ENCODE results near the gene EML3. TPM values are rescaled to one million over a fixed set of nuclear protein-coding genes. Genes with fewer than 3 reads are reported as not detected.
"Not testable (repeated sequence)": the region's sequence is repeated elsewhere in the genome, so short reads cannot be mapped to it uniquely, and the experiment has no call there.

EML3 gene
- total and polyA plus RNA-seq, 2 of the 8 experiments (the other 6 are each of a cell fraction or from before 2014, with no cell fraction given): 19.2 to 29.9 TPM

DNA sequence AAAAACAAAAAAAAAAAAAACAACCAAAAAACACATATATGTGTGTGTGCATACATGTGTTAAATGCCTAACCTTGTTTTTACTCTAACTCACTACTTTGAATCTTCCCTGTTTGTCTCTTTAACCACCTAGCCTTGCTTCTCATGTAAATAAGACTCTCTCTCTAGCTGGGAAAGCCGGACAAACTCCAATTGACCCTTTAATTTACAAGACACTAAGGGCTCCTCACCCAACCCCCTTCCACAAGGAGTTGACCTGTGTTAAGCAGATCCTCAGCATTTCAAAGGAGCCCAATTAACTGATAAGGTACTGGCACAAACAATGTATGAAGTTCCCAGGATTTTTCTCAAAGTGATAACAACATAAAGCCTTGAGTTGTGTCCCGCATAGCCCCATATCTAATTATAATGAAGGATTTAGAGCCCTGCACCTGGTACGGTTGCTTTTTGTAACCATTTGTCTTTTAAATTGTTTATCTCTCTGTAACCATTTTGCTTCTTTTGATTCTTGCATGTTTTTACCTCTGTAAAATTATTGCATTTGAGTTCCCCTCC is 50.8 kb downstream of the EML3 start:
- peak; percentile 77 for FAIRE-seq
- not testable (repeated sequence) for H2BK12ac ChIP-seq (ENCODE audit: low read depth, low read length); H3K27me3 ChIP-seq (replicated peaks in 1 of 4; ENCODE audit: control insufficient read depth in 3 of 4, extremely low read depth in 1 of 4, insufficient read depth in 3 of 4, low read length in 3 of 4); H3K56ac ChIP-seq (replicated peaks; ENCODE audit: insufficient read length, low read depth, low read length); H3K23me2 ChIP-seq (ENCODE audit: low read depth, low read length); H3K27ac ChIP-seq (ENCODE audit: low read depth, low read length); H2BK20ac ChIP-seq (ENCODE audit: low read length); H3K9me3 ChIP-seq (ENCODE audit: insufficient read depth in 2 of 2, low read depth in 1 of 2, low read length in 1 of 2); H2AK5ac ChIP-seq (ENCODE audit: low read depth, low read length); H3K18ac ChIP-seq (ENCODE audit: extremely low read depth, low read length); H2BK5ac ChIP-seq (ENCODE audit: low read depth, low read length); H3K14ac ChIP-seq (ENCODE audit: insufficient read length); H2BK120ac ChIP-seq (replicated peaks; ENCODE audit: low read depth, low read length); H3K4ac ChIP-seq (replicated peaks; ENCODE audit: insufficient read length, low read depth, low read length); H3K23ac ChIP-seq (ENCODE audit: insufficient read length); DNase-seq (ENCODE audit: low read depth in 1 of 2, low spot score in 2 of 2); H2AFZ ChIP-seq (ENCODE audit: low read length); H3K79me1 ChIP-seq (ENCODE audit: low read depth, low read length); H3K9ac ChIP-seq (replicated peaks in 1 of 4; ENCODE audit: extremely low read depth in 1 of 4, low read depth in 3 of 4, low read length in 3 of 4); H4K8ac ChIP-seq (ENCODE audit: extremely low read depth, insufficient read depth, low read length); H4K91ac ChIP-seq (replicated peaks; ENCODE audit: insufficient read length, low read length); H4K5ac ChIP-seq (ENCODE audit: insufficient read length, low read depth, low read length); H2BK15ac ChIP-seq (ENCODE audit: low read length)
- Histone ChIP-seq H3K4me2 (ENCODE audit: insufficient read depth in 1 of 2, low read depth in 2 of 2, low read length in 2 of 2) (peak overlapping the region; percentile 13 to 34; a peak in 3 of 4 replicates), H4K20me1 (replicated peaks in 1 of 2; ENCODE audit: control insufficient read depth in 1 of 2, insufficient read depth in 2 of 2, low read length in 2 of 2) (peaks cover 21 to 45% of the 10 kb centered on the region in 2 experiments), H3K36me3 (ENCODE audit: control insufficient read depth in 2 of 4, insufficient read depth in 4 of 4, low read length in 3 of 4) (peaks cover 35 to 72% (median 53%) of the 10 kb centered on the region in 4 experiments), H3K4me1 (replicated peaks in 1 of 4; ENCODE audit: control insufficient read depth in 3 of 4, insufficient read depth in 4 of 4, low read length in 3 of 4) (peaks cover 11 to 26% (median 21%) of the 10 kb centered on the region in 4 experiments), H3K4me3 (ENCODE audit: extremely low read depth in 1 of 4, insufficient read depth in 2 of 4, low read depth in 3 of 4, low read length in 4 of 4) (peak overlapping the region in 2 of 4 experiments; percentile 1 to 29; a peak in 1 of 8 replicates), H3K79me2 (ENCODE audit: control insufficient read depth in 1 of 2, insufficient read depth in 2 of 2, low read length in 2 of 2) (peaks cover 0 to 34% of the 10 kb centered on the region in 2 experiments; a peak in 2 of 4 replicates)
- ChIA-PET POLR2A (ENCODE audit: partially characterized antibody) (interaction anchor here (0.7 to 20.7 kb wide), 12 partner anchors 4 to 280 kb away, joined by 3 to 336 read pairs (median 12); partner anchors contain the start of genes C11orf98, CSKMT, EEF1G and TUT1), CTCF (ENCODE audit: partially characterized antibody) (interaction anchor here (0.6 to 9.7 kb wide), 15 partner anchors 9 to 1351 kb away, joined by 3 to 86 read pairs (median 11); partner anchors contain the start of genes AHNAK, EEF1G and SCGB1A1)
- WGBS, 2 experiments (ENCODE audit: extremely low coverage in 1 of 2, insufficient coverage in 1 of 2, insufficient read length in 1 of 2, insufficient replicate concordance in 2 of 2, low coverage in 1 of 2, low lambda C conversion rate in 2 of 2, missing lambda C conversion rate in 1 of 2): 20% methylated on average over 3 of the region's 3 CpGs; no CpG with 5 or more reads in 1 of the 2 experiments
- TF ChIP-seq NANOG (IDR thresholded peaks at IDR 0.05; ENCODE audit: insufficient read depth, low read depth, low read length, poor library complexity, severe bottlenecking) (peak; percentile 45), SP1 (IDR thresholded peaks at IDR 0.05; ENCODE audit: low read depth, low read length) (peak; percentile 43; the same call in 1 of the 2 replicates), ASH2L (IDR thresholded peaks at IDR 0.05; ENCODE audit: low read length) (peak; percentile 8)
